Spleen (tissue), 11 donors: ENCODE measurements around the gene CCDC86. TPM values are rescaled to one million over a fixed set of nuclear protein-coding genes. Genes with fewer than 3 reads are reported as not detected.

Experiments
- DNase-seq: peaks from one replicate; pipeline ENCODE4 v3.0.0-alpha.2; 2020
- H3K27ac ChIP-seq, 8 donors: fragments of 200-600 bp; sonication (generic) in 7 of 8; 1 replicate in 4 of 8; 2 replicates in 4 of 8; pipeline versions ENCODE4 v1.5.0 to v1.8.0; 2016 to 2021; ENCODE audit warnings: inconsistent platforms in 4 of 8, mild to moderate bottlenecking in 4 of 8, moderate library complexity in 1 of 8
- H3K27me3 ChIP-seq, 7 donors: fragments of 200-600 bp; sonication (generic) in 6 of 7; replicated peaks in 1 of 7; 1 replicate in 4 of 7; 2 replicates in 3 of 7; pipeline versions ENCODE4 v1.5.0 to v1.8.0; 2016 to 2021; ENCODE audit warnings: inconsistent platforms in 3 of 7, mild to moderate bottlenecking in 1 of 7
- H3K36me3 ChIP-seq, 6 donors: fragments of 200-600 bp; sonication (generic) in 5 of 6; 1 replicate in 4 of 6; 2 replicates in 2 of 6; pipeline versions ENCODE4 v1.5.0 to v1.8.0; 2016 to 2021; ENCODE audit warnings: inconsistent platforms in 2 of 6
- H3K4me1 ChIP-seq, 6 donors: fragments of 200-600 bp; sonication (generic) in 5 of 6; 1 replicate in 3 of 6; 2 replicates in 3 of 6; pipeline versions ENCODE4 v1.5.0 to v1.8.0; 2016 to 2021; ENCODE audit warnings: inconsistent platforms in 3 of 6
- H3K4me3 ChIP-seq, 8 donors: fragments of 200-600 bp; sonication (generic) in 7 of 8; 1 replicate in 4 of 8; 2 replicates in 4 of 8; pipeline versions ENCODE4 v1.5.0 to v1.8.0; 2016 to 2021; ENCODE audit warnings: inconsistent platforms in 4 of 8, mild to moderate bottlenecking in 4 of 8, moderate library complexity in 2 of 8
- H3K9me3 ChIP-seq, 8 donors: fragments of 200-600 bp; sonication (generic) in 7 of 8; 1 replicate in 4 of 8; 2 replicates in 4 of 8; pipeline versions ENCODE4 v1.5.0 to v1.8.0; 2016 to 2021; ENCODE audit warnings: inconsistent platforms in 4 of 8
- POLR2A ChIP-seq, 3 donors: fragments of 450-650 bp; IDR thresholded peaks; one replicate each; pipeline ENCODE4 v1.5.1; 2017; ENCODE audit warnings: antibody characterized with exemption in 3 of 3, mild to moderate bottlenecking in 1 of 3
- POLR2AphosphoS5 ChIP-seq, 3 donors: sonication (generic); formaldehyde crosslinking; IDR thresholded peaks; one replicate each; pipeline ENCODE4 v1.5.1; 2017; ENCODE audit warnings: antibody characterized with exemption in 3 of 3
- WGBS, 5 donors: extraction: QIAGEN DNeasy Blood & Tissue Kit in 3 of 5; methylation state at CpG; one replicate each; pipeline versions ENCODE4 v1.1.5 to v1.1.7; 2013 to 2018; 5-methylcytosine and 5-hydroxymethylcytosine counted together
- intact Hi-C: fragments of 100-400 bp; cut with DNase I; formaldehyde crosslinking; loops from one replicate; pipeline ENCODE4 v1.15.0; 2023; ENCODE audit warnings: low total_unique reads
- polyA plus RNA-seq, 3 donors: library from polyadenylated mRNA; stranded (reverse); fragments of 200-250 nt; gene quantifications; one replicate each; pipeline ENCODE4 v1.2.1, GENCODE V29; 2013
- total RNA-seq, 7 donors: library from RNA; depleted of rRNA in 3 of 7; stranded (reverse); fragments of >200 nt in 3 of 7; fragmentation: NEBNext Ultra II Directional in 4 of 7; extraction: Animal tissue kit (Norgen Biotek cat#: 25700) in 4 of 7; gene quantifications; one replicate each; pipeline versions ENCODE4 v1.1.0 to v1.2.1, GENCODE V29; 2016 to 2021
- TF ChIP-seq, protein P1 (sequence below), 11 experiments: fragments of 200-600 bp in 7 of 11; fragments of 450-650 bp in 4 of 11; sonication (generic) in 4 of 11; IDR thresholded peaks in 8 of 11; conservative IDR thresholded peaks in 3 of 11; 1 replicate in 7 of 11; 2 replicates in 4 of 11; pipeline versions ENCODE4 v1.4.0 to v1.8.0; 2016 to 2021; ENCODE audit warnings: antibody characterized with exemption in 11 of 11, inconsistent platforms in 4 of 11, mild to moderate bottlenecking in 1 of 11
- donor health status: healthy with polysubstance abuse.
- donor health status: DM: no; HTN: no; CAD: no; lungs with moderate emphysema.
- donor health status: DM: no; HTN: no; CAD: no.
- donor health status: Bipolar disorder and iron deficiency.
- donor health status: healthy.
- donor health status: DM: no; HTN: no; CAD: no.
- donor health status: DM: yes; HTN: yes; CAD: no.

The CCDC86 gene
- total and polyA plus RNA-seq, 10 donors: 7.6 to 21.6 (median 12.3) TPM

- WGBS, 5 donors: 70 to 78% (median 74%) methylated on average over 7 of the region's 7 CpGs
- intact Hi-C loops: no loop called here
- no peak for TF ChIP-seq POLR2A (IDR thresholded peaks at IDR 0.05)
- TF ChIP-seq, protein P1, sequence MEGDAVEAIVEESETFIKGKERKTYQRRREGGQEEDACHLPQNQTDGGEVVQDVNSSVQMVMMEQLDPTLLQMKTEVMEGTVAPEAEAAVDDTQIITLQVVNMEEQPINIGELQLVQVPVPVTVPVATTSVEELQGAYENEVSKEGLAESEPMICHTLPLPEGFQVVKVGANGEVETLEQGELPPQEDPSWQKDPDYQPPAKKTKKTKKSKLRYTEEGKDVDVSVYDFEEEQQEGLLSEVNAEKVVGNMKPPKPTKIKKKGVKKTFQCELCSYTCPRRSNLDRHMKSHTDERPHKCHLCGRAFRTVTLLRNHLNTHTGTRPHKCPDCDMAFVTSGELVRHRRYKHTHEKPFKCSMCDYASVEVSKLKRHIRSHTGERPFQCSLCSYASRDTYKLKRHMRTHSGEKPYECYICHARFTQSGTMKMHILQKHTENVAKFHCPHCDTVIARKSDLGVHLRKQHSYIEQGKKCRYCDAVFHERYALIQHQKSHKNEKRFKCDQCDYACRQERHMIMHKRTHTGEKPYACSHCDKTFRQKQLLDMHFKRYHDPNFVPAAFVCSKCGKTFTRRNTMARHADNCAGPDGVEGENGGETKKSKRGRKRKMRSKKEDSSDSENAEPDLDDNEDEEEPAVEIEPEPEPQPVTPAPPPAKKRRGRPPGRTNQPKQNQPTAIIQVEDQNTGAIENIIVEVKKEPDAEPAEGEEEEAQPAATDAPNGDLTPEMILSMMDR (IDR thresholded peaks at IDR 0.05 in 8 of 11, conservative IDR thresholded peaks at IDR 0.05 in 3 of 11): no peak
- TF ChIP-seq POLR2AphosphoS5 (IDR thresholded peaks at IDR 0.05): no peak
- H3K9me3 ChIP-seq: no peaks in the 10 kb centered on the region
- H3K4me1 ChIP-seq: no peaks in the 10 kb centered on the region
- H3K36me3 ChIP-seq: no peaks in the 10 kb centered on the region
- H3K27me3 ChIP-seq: peaks cover 0 to 11% (median 0%) of the 10 kb centered on the region in 7 donors
- H3K4me3 ChIP-seq: no peak overlapping the region
- peak; percentile 28 for DNase-seq
- H3K27ac ChIP-seq: no peak overlapping the region
Observed at GRCh38 chr11:60864856-60865513, 23.1 kb downstream of the CCDC86 start.

- peaks cover 0 to 11% (median 0%) of the 10 kb centered on the region in 7 donors for H3K27me3 ChIP-seq
- 73 to 81% (median 77%) methylated on average over 8 to 13 of the region's 13 CpGs for WGBS, 5 donors
- peaks cover 0 to 20% (median 1%) of the 10 kb centered on the region in 6 donors for H3K4me1 ChIP-seq
- DNase-seq: peak; percentile 56
- H3K36me3 ChIP-seq: no peaks in the 10 kb centered on the region
- no peak within 1 kb of the TSS for H3K4me3 ChIP-seq
- TF ChIP-seq POLR2A (IDR thresholded peaks at IDR 0.05) (no peak), POLR2AphosphoS5 (IDR thresholded peaks at IDR 0.05) (no peak)
- TF ChIP-seq, protein P1 (IDR thresholded peaks at IDR 0.05 in 8 of 11, conservative IDR thresholded peaks at IDR 0.05 in 3 of 11): no peak
- no peaks in the 10 kb centered on the region for H3K9me3 ChIP-seq
- intact Hi-C loops: no loop called here
- no peak within 1 kb of the TSS for H3K27ac ChIP-seq
Observed at GRCh38 chr11:60866911-60867870, 25.3 kb downstream of the CCDC86 start, which contains the start of gene ZP1. ZP1 (plus strand) TSS chr11:60867542; CDS start chr11:60867562, 20 bp downstream.

DNA sequence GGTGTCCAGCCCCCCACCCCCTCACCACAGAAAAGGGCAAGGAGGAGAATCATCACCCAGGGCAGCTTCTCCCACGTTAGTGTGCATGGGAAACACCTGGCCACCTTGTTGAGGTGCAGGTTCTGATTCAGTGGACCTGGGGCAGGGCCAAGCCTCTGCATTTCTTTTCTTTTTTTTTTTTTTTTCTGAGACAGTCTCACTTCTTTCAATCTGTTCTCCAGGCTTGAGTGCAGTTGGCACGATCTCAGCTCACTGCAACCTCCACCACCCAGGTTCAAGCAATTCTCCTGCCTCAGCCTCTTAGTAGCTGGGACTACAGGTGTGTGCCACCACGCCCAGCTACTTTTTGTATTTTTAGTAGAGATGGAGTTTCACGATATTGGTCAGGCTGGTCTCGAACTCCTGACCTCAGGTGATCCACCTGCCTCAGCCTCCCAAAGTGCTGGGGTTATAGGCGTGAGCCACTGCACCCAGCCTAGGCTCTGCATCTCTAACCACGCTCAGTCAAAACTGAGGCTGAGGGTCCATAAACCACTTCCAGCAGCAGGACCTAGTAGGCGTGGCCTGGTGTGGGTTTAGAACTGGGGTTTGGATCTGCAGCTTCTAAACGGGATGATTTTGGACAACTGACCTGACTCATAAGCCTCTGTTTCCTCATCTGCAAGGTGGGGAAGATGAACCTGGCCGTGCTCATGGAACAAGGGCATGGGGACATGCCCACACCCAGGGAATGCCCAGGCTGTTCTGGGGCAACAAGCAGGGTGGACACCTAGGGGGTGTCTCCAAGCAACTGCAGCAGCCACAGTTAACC is 26.2 kb downstream of the CCDC86 start:
- Histone ChIP-seq H3K27ac (no peak overlapping the region), H3K36me3 (no peaks in the 10 kb centered on the region), H3K9me3 (no peaks in the 10 kb centered on the region), H3K4me1 (peaks cover 0 to 29% (median 8%) of the 10 kb centered on the region in 6 donors), H3K4me3 (no peak overlapping the region), H3K27me3 (peaks cover 0 to 11% (median 0%) of the 10 kb centered on the region in 7 donors)
- intact Hi-C loops: no loop called here
- TF ChIP-seq POLR2A (IDR thresholded peaks at IDR 0.05): no peak
- TF ChIP-seq, protein P1 (IDR thresholded peaks at IDR 0.05 in 8 of 11, conservative IDR thresholded peaks at IDR 0.05 in 3 of 11): no peak
- TF ChIP-seq POLR2AphosphoS5 (IDR thresholded peaks at IDR 0.05): no peak
- peak; percentile 27 for DNase-seq
- WGBS, 5 donors: 72 to 80% (median 78%) methylated on average over 7 to 10 of the region's 10 CpGs
